Natural killer cell (primary cell): ENCODE measurements around the gene CCDC28A. TPM values are rescaled to one million over a fixed set of nuclear protein-coding genes. Genes with fewer than 3 reads are reported as not detected.

Source experiments
- ATAC-seq, 3 donors: fragments of 150-1000 bp in 2 of 3; fragments of 200-7000 bp in 1 of 3; cut with Tn5 transposase; 1 replicate in 1 of 3; 2 replicates in 2 of 3; pipeline ENCODE4 v1.10.0; 2021; ENCODE audit warnings: mild to moderate bottlenecking in 2 of 3, moderate library complexity in 2 of 3
- DNase-seq, 2 donors: peaks; one replicate each; pipeline versions ENCODE4 v3.0.0 to v3.0.0-alpha.2; 2013 to 2021; ENCODE audit warnings: mixed read lengths in 1 of 2
- H3K27ac ChIP-seq: one replicate; pipeline ENCODE4 v1.5.1; 2013; ENCODE audit warnings: mild to moderate bottlenecking, low read length
- H3K27me3 ChIP-seq: one replicate; pipeline ENCODE4 v1.6.1; 2013; ENCODE audit warnings: low read length; ENCODE audit not compliant: control insufficient read depth, insufficient read depth
- H3K36me3 ChIP-seq: one replicate; pipeline ENCODE4 v1.6.1; 2013; ENCODE audit warnings: low read length; ENCODE audit not compliant: control insufficient read depth, insufficient read depth
- H3K4me1 ChIP-seq: one replicate; pipeline ENCODE4 v1.6.1; 2013; ENCODE audit warnings: low read length; ENCODE audit not compliant: control insufficient read depth, insufficient read depth
- H3K4me3 ChIP-seq: one replicate; pipeline ENCODE4 v1.5.1; 2013; ENCODE audit warnings: low read length
- H3K9me3 ChIP-seq: one replicate; pipeline ENCODE4 v1.6.1; 2013; ENCODE audit warnings: low read length; ENCODE audit not compliant: control insufficient read depth, insufficient read depth
- H3K27ac Mint-ChIP-seq, 2 donors: one replicate each; pipeline ENCODE4 v1.8.0; 2022; ENCODE audit warnings: mild to moderate bottlenecking in 2 of 2, mixed read lengths in 2 of 2, moderate library complexity in 1 of 2
- H3K27me3 Mint-ChIP-seq, 2 donors: one replicate each; pipeline ENCODE4 v1.8.0; 2022; ENCODE audit warnings: low read depth in 2 of 2, mixed read lengths in 2 of 2
- H3K36me3 Mint-ChIP-seq: one replicate; pipeline ENCODE4 v1.8.0; 2022; ENCODE audit warnings: mixed read lengths
- H3K4me1 Mint-ChIP-seq, 2 donors: one replicate each; pipeline ENCODE4 v1.8.0; 2022; ENCODE audit warnings: mixed read lengths in 2 of 2
- H3K4me3 Mint-ChIP-seq: one replicate; pipeline ENCODE4 v1.8.0; 2022; ENCODE audit warnings: mild to moderate bottlenecking, moderate library complexity, mixed read lengths
- H3K9me3 Mint-ChIP-seq, 2 donors: one replicate each; pipeline ENCODE4 v1.8.0; 2022; ENCODE audit warnings: mixed read lengths in 2 of 2
- CTCF ChIP-seq: fragments of 200-600 bp; IDR thresholded peaks from one replicate; pipeline ENCODE4 v1.8.0; 2022; ENCODE audit warnings: antibody characterized with exemption
- WGBS: methylation state at CpG from one replicate; pipeline ENCODE4 v1.1.7; 2013; ENCODE audit warnings: missing lambda C conversion rate; ENCODE audit not compliant: insufficient coverage; 5-methylcytosine and 5-hydroxymethylcytosine counted together
- intact Hi-C: fragments of 100-400 bp; cut with micrococcal nuclease; formaldehyde crosslinking; loops from one replicate; pipeline ENCODE4 v1.14.2; 2022
- total RNA-seq, 4 donors: library from RNA; stranded (reverse); fragments of 120-200 nt in 1 of 4; gene quantifications; one replicate each; pipeline versions ENCODE4 v1.2.3 to v1.2.4, GENCODE V29; 2013 to 2022

Gene CCDC28A
- 10 to 100 TPM; 22.2 to 25.4 (median 24.3) TPM for total RNA-seq
- total RNA-seq (2013): 37.5 TPM

GRCh38 chr6:138773177-138774091, at the start of gene CCDC28A:
Gene CCDC28A (plus strand): TSS chr6:138773769. CDS start chr6:138776121, 2,352 bp downstream.
- peaks cover 4% of the 10 kb centered on the region for H3K4me1 ChIP-seq
- DNase-seq: peak; percentile 89 to 97
- TF ChIP-seq CTCF: no peak
- ATAC-seq: peak; percentile 87 to 94 (median 89)
- under 1% methylated on average over 47 of the region's 47 CpGs for WGBS
- peak within 1 kb of the TSS; percentile 94 for H3K4me3 ChIP-seq
- intact Hi-C loops: loop anchor here (5.0 kb wide), 2 partner anchors 359 to 599 kb away; partner anchors contain the start of gene CITED2
- peaks cover 13% of the 10 kb centered on the region for H3K36me3 ChIP-seq
- peaks cover 18 to 30% of the 10 kb centered on the region in 2 donors for H3K4me1 Mint-ChIP-seq
- no peaks in the 10 kb centered on the region for H3K9me3 ChIP-seq
- H3K36me3 Mint-ChIP-seq: no peaks in the 10 kb centered on the region
- peak within 1 kb of the TSS; percentile 100 for H3K4me3 Mint-ChIP-seq
- no peaks in the 10 kb centered on the region for H3K9me3 Mint-ChIP-seq
- H3K27me3 Mint-ChIP-seq: no peaks in the 10 kb centered on the region
- H3K27ac ChIP-seq: peak within 1 kb of the TSS; percentile 95
- peak within 1 kb of the TSS; percentile 99 to 100 for H3K27ac Mint-ChIP-seq
- no peaks in the 10 kb centered on the region for H3K27me3 ChIP-seq

GRCh38 chr6:138724015-138724414, 49.6 kb upstream of the CCDC28A start:
- Mint-ChIP-seq H3K9me3 (no peaks in the 10 kb centered on the region), H3K36me3 (no peaks in the 10 kb centered on the region), H3K4me3 (no peak overlapping the region), H3K4me1 (peaks cover 0 to 5% of the 10 kb centered on the region in 2 donors), H3K27ac (no peak overlapping the region), H3K27me3 (peaks cover 4 to 19% of the 10 kb centered on the region in 2 donors)
- WGBS: 32% methylated on average over 3 of the region's 3 CpGs
- ATAC-seq (no peak), DNase-seq (no peak)
- Histone ChIP-seq H3K4me1 (no peaks in the 10 kb centered on the region), H3K27ac (no peak overlapping the region), H3K36me3 (no peaks in the 10 kb centered on the region), H3K9me3 (no peaks in the 10 kb centered on the region), H3K4me3 (no peak overlapping the region), H3K27me3 (no peaks in the 10 kb centered on the region)
- TF ChIP-seq CTCF: no peak
- intact Hi-C loops: no loop called here

GRCh38 chr6:138726066-138726756, 47.4 kb upstream of the CCDC28A start:
- Histone ChIP-seq H3K27me3 (no peaks in the 10 kb centered on the region), H3K4me3 (no peak overlapping the region), H3K36me3 (no peaks in the 10 kb centered on the region), H3K4me1 (no peaks in the 10 kb centered on the region), H3K9me3 (no peaks in the 10 kb centered on the region), H3K27ac (no peak overlapping the region)
- Mint-ChIP-seq H3K4me3 (no peak overlapping the region), H3K27me3 (peaks cover 4 to 19% of the 10 kb centered on the region in 2 donors), H3K36me3 (no peaks in the 10 kb centered on the region), H3K4me1 (peaks cover 0 to 5% of the 10 kb centered on the region in 2 donors), H3K27ac (no peak overlapping the region), H3K9me3 (no peaks in the 10 kb centered on the region)
- 94% methylated on average over 6 of the region's 7 CpGs for WGBS
- TF ChIP-seq CTCF: no peak
- intact Hi-C loops: no loop called here
- no peak for DNase-seq
- ATAC-seq: no peak
